MM.1S (cell line): ENCODE measurements around the gene TAOK1.

Source experiments
- DNase-seq: peaks from one replicate; pipeline ENCODE4 v3.0.0-alpha.2; 2015
- H2AFZ ChIP-seq: fragments of 300-600 bp; sonication (generic); 2 replicates; pipeline ENCODE4 v1.6.0; 2016; ENCODE audit warnings: antibody characterized with exemption, low read length
- H3F3A ChIP-seq: fragments of 300-600 bp; sonication (generic); 2 replicates; pipeline ENCODE4 v1.6.1; 2016; ENCODE audit warnings: mild to moderate bottlenecking, antibody characterized with exemption, low read length, moderate library complexity, mixed read lengths; ENCODE audit not compliant: insufficient read depth
- H3K27ac ChIP-seq: fragments of 300-600 bp; sonication (generic); 2 replicates; pipeline ENCODE4 v1.5.1; 2016; ENCODE audit warnings: mild to moderate bottlenecking, low read length
- H3K27me3 ChIP-seq: fragments of 300-600 bp; sonication (generic); replicated peaks from 2 replicates; pipeline ENCODE4 v1.6.0; 2016; ENCODE audit warnings: low read length; ENCODE audit not compliant: insufficient read depth
- H3K36me3 ChIP-seq: fragments of 300-600 bp; sonication (generic); replicated peaks from 2 replicates; pipeline ENCODE4 v1.6.1; 2016; ENCODE audit warnings: mild to moderate bottlenecking, low read length, mixed read lengths; ENCODE audit not compliant: insufficient read depth
- H3K4me1 ChIP-seq: fragments of 300-600 bp; sonication (generic); 2 replicates; pipeline ENCODE4 v1.6.1; 2016; ENCODE audit warnings: low read length, mixed read lengths
- H3K4me2 ChIP-seq: fragments of 300-600 bp; sonication (generic); 2 replicates; pipeline ENCODE4 v1.6.0; 2016; ENCODE audit warnings: low read depth, low read length
- H3K4me3 ChIP-seq: fragments of 300-600 bp; sonication (generic); 2 replicates; pipeline ENCODE4 v1.5.1; 2016; ENCODE audit warnings: low read length, mixed read lengths
- H3K79me2 ChIP-seq: fragments of 300-600 bp; sonication (generic); 2 replicates; pipeline ENCODE4 v1.6.1; 2016; ENCODE audit warnings: mixed run types, low read length, mixed read lengths
- H3K9ac ChIP-seq: fragments of 300-600 bp; sonication (generic); 2 replicates; pipeline ENCODE4 v1.6.1; 2016; ENCODE audit warnings: low read length, mixed read lengths
- H3K9me2 ChIP-seq: fragments of 300-600 bp; sonication (generic); replicated peaks from 2 replicates; pipeline ENCODE4 v1.6.1; 2016; ENCODE audit warnings: mild to moderate bottlenecking, low read length, mixed read lengths; ENCODE audit not compliant: insufficient read depth
- H3K9me3 ChIP-seq: fragments of 300-600 bp; sonication (generic); replicated peaks from 2 replicates; pipeline ENCODE4 v1.6.1; 2016; ENCODE audit warnings: mild to moderate bottlenecking, low read length, mixed read lengths; ENCODE audit not compliant: insufficient read depth
- H4K20me1 ChIP-seq: fragments of 300-600 bp; sonication (generic); 2 replicates; pipeline ENCODE4 v1.6.1; 2016; ENCODE audit warnings: mild to moderate bottlenecking, low read length, moderate library complexity, mixed read lengths; ENCODE audit not compliant: insufficient read depth
- EZH2 ChIP-seq: fragments of 300-600 bp; sonication (generic); optimal IDR thresholded peaks from 2 replicates; pipeline ENCODE3; 2017; ENCODE audit warnings: low read depth, mild to moderate bottlenecking, antibody characterized with exemption, low read length, mixed read lengths
- EZH2phosphoT487 ChIP-seq: fragments of 300-600 bp; sonication (generic); IDR thresholded peaks from 2 replicates; pipeline ENCODE4 v1.6.1; 2018; ENCODE audit warnings: antibody characterized with exemption, low read length
- TF ChIP-seq, protein P1 (sequence below): fragments of 300-600 bp; sonication (generic); IDR thresholded peaks from 2 replicates; pipeline ENCODE4 v1.5.1; 2016; ENCODE audit warnings: antibody characterized with exemption, low read length, mixed read lengths

TAOK1 gene

DNA sequence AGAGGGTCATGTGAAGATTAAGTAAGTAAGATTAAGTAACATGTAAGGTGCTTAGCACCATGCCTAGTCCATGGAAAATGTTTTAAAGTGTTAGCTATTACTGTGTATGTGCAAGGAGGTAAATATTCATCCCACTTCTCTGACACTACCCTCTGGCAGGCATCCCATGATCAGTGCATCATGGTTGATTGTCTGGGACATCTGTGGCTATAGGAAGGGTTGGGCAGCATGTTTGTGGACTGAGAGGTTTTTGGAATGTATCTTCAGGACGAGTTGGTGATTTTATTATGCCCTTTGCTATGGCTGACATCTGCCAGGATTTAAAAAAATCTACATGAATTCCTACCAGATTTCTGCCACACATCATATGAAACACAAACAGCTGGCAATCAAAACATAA is 6.5 kb upstream of the TAOK1 start:
- Histone ChIP-seq H3K9me3 (no peaks in the 10 kb centered on the region), H3K9ac (no peak overlapping the region), H3K9me2 (no peaks in the 10 kb centered on the region), H3K27ac (no peak overlapping the region), H3K4me2 (no peak overlapping the region), H3K79me2 (no peaks in the 10 kb centered on the region), H3F3A (no peaks in the 10 kb centered on the region), H3K27me3 (no peaks in the 10 kb centered on the region), H3K4me1 (no peaks in the 10 kb centered on the region), H4K20me1 (no peaks in the 10 kb centered on the region), H3K4me3 (no peak overlapping the region), H2AFZ (no peak overlapping the region), H3K36me3 (no peaks in the 10 kb centered on the region)
- TF ChIP-seq EZH2 (no peak), EZH2phosphoT487 (no peak)
- TF ChIP-seq, protein P1, sequence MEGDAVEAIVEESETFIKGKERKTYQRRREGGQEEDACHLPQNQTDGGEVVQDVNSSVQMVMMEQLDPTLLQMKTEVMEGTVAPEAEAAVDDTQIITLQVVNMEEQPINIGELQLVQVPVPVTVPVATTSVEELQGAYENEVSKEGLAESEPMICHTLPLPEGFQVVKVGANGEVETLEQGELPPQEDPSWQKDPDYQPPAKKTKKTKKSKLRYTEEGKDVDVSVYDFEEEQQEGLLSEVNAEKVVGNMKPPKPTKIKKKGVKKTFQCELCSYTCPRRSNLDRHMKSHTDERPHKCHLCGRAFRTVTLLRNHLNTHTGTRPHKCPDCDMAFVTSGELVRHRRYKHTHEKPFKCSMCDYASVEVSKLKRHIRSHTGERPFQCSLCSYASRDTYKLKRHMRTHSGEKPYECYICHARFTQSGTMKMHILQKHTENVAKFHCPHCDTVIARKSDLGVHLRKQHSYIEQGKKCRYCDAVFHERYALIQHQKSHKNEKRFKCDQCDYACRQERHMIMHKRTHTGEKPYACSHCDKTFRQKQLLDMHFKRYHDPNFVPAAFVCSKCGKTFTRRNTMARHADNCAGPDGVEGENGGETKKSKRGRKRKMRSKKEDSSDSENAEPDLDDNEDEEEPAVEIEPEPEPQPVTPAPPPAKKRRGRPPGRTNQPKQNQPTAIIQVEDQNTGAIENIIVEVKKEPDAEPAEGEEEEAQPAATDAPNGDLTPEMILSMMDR, result no peak
- no peak for DNase-seq

DNA sequence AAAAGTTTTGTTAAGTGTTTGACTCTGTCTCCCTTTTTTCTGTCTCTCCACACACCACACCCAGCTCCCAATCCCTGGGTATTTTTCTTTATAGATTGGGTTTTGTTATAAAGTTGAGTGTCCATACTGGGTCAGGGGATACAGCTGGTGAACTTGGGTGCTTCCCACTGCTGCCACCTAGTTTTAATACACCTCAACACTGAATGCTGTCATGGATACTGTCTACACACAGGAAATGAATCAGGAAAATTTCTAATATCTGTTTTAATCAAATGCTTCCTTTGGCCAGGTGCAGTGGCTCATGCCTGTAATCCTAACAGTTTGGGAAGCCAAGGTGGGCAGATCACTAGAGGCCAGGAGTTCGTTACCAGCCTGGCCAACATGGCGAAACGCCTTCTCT is 5.3 kb upstream of the TAOK1 start:
- H3K27me3 ChIP-seq, result no peaks in the 10 kb centered on the region
- no peak overlapping the region for H3K4me2 ChIP-seq
- no peak overlapping the region for H3K27ac ChIP-seq
- no peak for DNase-seq
- no peaks in the 10 kb centered on the region for H3K9me2 ChIP-seq
- no peaks in the 10 kb centered on the region for H3K36me3 ChIP-seq
- TF ChIP-seq, protein P1, result no peak
- no peak for TF ChIP-seq EZH2phosphoT487
- TF ChIP-seq EZH2, result no peak
- no peak overlapping the region for H3K4me3 ChIP-seq
- H3K9me3 ChIP-seq, result no peaks in the 10 kb centered on the region
- H3K79me2 ChIP-seq, result no peaks in the 10 kb centered on the region
- no peaks in the 10 kb centered on the region for H3F3A ChIP-seq
- H3K9ac ChIP-seq, result no peak overlapping the region
- no peaks in the 10 kb centered on the region for H3K4me1 ChIP-seq
- no peaks in the 10 kb centered on the region for H4K20me1 ChIP-seq
- no peak overlapping the region for H2AFZ ChIP-seq

DNA sequence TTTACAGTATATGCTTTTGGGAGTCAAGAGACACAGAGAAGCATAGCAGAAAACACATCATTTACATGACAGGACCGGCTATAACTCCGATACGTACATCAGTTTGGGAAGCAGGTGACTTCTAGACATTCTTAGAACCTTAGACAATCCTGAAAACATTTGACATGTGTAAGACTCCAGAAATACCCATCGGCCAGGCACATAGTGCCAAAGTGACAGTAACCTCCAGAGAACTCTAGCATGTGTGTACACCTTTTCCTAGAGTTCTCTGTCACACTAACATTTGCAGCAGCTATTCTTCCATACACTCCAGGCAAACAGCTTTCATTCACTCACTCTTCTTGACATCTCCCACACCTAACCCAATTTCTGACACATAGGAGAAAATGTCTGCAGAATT is 3.4 kb upstream of the TAOK1 start:
- Histone ChIP-seq H3K4me3 (no peak overlapping the region), H3K9ac (no peak overlapping the region), H3F3A (no peaks in the 10 kb centered on the region), H3K27me3 (no peaks in the 10 kb centered on the region), H3K79me2 (peaks cover 11% of the 10 kb centered on the region), H3K9me3 (no peaks in the 10 kb centered on the region), H3K27ac (no peak overlapping the region), H3K9me2 (no peaks in the 10 kb centered on the region), H3K36me3 (no peaks in the 10 kb centered on the region), H3K4me1 (no peaks in the 10 kb centered on the region), H3K4me2 (no peak overlapping the region), H2AFZ (no peak overlapping the region), H4K20me1 (no peaks in the 10 kb centered on the region)
- DNase-seq, result no peak
- TF ChIP-seq, protein P1, result no peak
- TF ChIP-seq EZH2phosphoT487, result no peak
- no peak for TF ChIP-seq EZH2

DNA sequence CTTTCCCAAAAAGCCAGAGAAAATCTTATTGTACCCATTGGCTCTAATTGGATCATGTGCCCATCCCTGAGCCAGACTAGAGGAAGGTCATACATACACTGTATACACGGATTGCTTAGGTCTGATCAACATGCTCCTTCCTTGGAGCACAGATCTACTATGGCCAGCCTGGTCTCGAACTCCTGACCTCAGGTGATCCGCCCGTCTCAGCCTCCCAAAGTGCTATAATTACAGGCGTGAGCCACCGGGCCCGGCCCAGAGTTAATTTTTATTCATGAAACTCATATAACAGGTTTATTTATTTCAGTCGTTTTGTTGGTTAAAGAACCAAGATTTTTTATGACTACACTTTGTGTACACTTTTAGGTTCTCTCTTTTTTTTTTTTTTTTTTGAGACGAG is 1.2 kb upstream of the TAOK1 start:
- H3K4me2 ChIP-seq, result no peak overlapping the region
- no peaks in the 10 kb centered on the region for H3F3A ChIP-seq
- TF ChIP-seq EZH2 (no peak), EZH2phosphoT487 (no peak)
- TF ChIP-seq, protein P1, result no peak
- no peaks in the 10 kb centered on the region for H3K9me3 ChIP-seq
- no peaks in the 10 kb centered on the region for H3K27me3 ChIP-seq
- H3K79me2 ChIP-seq, result peaks cover 33% of the 10 kb centered on the region
- H3K9ac ChIP-seq, result no peak overlapping the region
- 0 out of 2 replicates have a peak, but pooled peaks cover 5% of the 10 kb centered on the region for H3K4me1 ChIP-seq
- H3K27ac ChIP-seq, result no peak overlapping the region
- H3K36me3 ChIP-seq, result no peaks in the 10 kb centered on the region
- DNase-seq, result no peak
- H3K4me3 ChIP-seq, result no peak overlapping the region
- no peaks in the 10 kb centered on the region for H4K20me1 ChIP-seq
- H2AFZ ChIP-seq, result no peak overlapping the region
- no peaks in the 10 kb centered on the region for H3K9me2 ChIP-seq
